ENCODE measurements around the gene GLRX5.
"Not testable (repeated sequence)": the region's sequence is repeated elsewhere in the genome, so short reads cannot be mapped to it uniquely, and the experiment has no call there.

The GLRX5 gene

GRCh38 chr14:95562892-95563685 is 28.2 kb downstream of the GLRX5 start:
- DNase-seq, result no peak

GRCh38 chr14:95564060-95564459 is 29.2 kb downstream of the GLRX5 start:
- DNase-seq, result no peak

DNA sequence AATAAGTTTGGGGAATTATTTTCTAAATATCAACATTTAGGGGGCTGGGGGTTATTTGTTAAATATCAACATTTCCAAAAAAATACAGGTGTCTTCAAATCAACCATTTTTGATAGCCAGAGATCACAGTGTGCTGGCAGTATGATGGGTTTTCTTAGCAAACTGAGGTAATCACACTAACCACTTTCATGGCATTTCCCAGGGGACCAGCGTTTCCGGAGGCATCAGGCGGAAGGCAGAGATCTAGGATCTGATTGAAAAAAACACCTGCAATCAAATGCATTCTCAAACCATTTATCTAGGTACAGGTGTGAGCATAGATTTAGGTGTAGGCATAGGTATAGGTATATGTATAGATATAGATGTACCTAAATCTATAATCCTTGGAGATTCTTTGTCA is 34.6 kb downstream of the GLRX5 start:
- no peak for DNase-seq

DNA sequence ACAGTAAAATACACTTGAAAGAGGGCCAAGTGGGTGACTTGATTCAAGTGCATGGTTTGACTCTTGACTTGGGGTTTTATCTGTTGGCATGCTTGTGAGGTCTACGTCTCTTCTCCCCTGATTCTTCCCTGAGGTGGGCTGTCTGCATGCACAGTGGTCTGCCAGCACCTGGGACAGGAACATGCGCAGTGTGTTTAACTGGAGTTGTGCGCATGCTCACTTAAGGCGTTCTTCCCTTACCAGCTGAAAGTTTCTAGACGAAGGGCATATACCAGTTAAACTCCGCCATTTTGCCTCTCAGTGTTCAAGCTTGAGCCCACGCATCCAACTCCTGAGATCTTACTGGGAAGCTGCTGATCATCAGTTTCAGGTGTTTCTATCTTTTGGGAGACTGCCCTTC is 38.5 kb downstream of the GLRX5 start:
- no peak for DNase-seq

- DNase-seq, result no peak
Measured at GRCh38 chr14:95575840-95576473, 41.1 kb downstream of the GLRX5 start.

GRCh38 chr14:95577067-95577800 is 42.4 kb downstream of the GLRX5 start:
- DNase-seq, result no peak

DNA sequence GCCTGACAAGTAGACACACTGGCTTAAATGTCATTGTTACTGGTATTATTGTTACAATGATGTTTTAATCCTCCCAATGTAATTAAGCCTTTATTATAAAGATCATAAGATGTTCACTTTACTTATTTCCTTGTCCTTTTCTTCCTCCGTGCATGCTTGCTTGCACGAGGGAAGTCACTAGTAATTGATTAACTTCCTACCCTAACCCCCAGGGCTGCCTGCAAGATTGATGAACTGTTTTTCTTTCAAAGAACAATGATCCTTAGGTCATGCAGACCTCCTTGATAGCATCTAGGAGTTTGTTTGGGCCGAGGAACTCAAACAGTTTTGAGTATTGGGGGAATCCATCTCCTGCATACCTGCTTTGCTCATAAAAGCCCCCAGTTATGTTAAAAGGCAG is 43.0 kb downstream of the GLRX5 start:
- no peak for DNase-seq

GRCh38 chr14:95583836-95584617 is 49.2 kb downstream of the GLRX5 start:
- not testable (repeated sequence) for DNase-seq

DNA sequence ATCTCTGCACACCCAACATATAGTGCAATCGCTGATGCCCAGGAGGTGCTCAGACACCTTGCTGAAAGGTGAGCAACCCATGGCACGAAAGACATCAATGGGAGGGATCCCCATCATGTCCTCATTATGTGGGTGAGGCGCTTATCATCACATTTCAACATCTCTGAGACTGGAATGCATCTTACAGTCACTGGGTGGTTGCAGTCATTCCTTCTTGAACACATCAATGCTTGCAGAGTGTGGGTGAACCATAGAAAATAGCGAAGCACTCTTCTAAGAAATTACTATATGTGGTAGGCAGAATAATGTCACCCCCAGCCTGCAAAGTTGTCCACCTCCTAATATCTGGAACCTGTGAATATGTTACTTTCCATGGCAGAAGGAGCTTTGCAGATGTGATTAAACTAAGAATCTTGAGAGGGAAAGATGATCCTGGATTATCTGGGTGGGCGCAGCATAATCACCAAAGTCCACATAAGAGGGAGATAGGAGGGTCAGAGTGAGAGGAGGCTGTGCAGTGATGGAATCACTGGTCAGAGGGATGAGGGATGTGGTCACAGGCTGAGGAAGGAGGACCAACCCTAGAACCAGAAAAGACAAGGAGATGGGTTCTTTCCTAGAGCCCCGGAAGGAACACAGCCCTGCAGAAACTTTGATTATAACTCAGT is 51.2 kb downstream of the GLRX5 start:
- DNase-seq, result no peak

- DNase-seq, result not testable (repeated sequence)
Measured at GRCh38 chr14:95591182-95591581, 56.3 kb downstream of the GLRX5 start.

All from NCI-H2227 treated with DMSO at 0.1 percent for 48 hours (cell line).